Heart right ventricle (tissue), 16 donors: Measurements from ENCODE around the gene STRA6. TPM values are rescaled to one million over a fixed set of nuclear protein-coding genes. Genes with fewer than 3 reads are reported as not detected.
A peak's percentile ranks its signal among the peaks of the same experiment; 100 is the strongest.

Experiments
- ATAC-seq, 8 donors: fragments of 200-7000 bp; cut with Tn5 transposase; one replicate each; pipeline ENCODE4 v1.9.1; 2020; ENCODE audit warnings: mild to moderate bottlenecking in 8 of 8, moderate library complexity in 8 of 8, moderate number of reproducible peaks in 1 of 8
- DNase-seq, 2 donors: peaks; one replicate each; pipeline ENCODE4 v3.0.0-alpha.2; 2020
- H3K27ac ChIP-seq, 10 donors: fragments of 200-600 bp; sonication (generic) in 2 of 10; one replicate each; pipeline versions ENCODE4 v1.5.0 to v1.8.0; 2020 to 2022; ENCODE audit warnings: mild to moderate bottlenecking in 3 of 10
- H3K27me3 ChIP-seq, 7 donors: fragments of 200-600 bp; one replicate each; pipeline ENCODE4 v1.8.0; 2021 to 2022; ENCODE audit warnings: mild to moderate bottlenecking in 2 of 7
- H3K36me3 ChIP-seq, 9 donors: fragments of 200-600 bp; sonication (generic) in 1 of 9; one replicate each; pipeline versions ENCODE4 v1.5.0 to v1.8.0; 2020 to 2022; ENCODE audit warnings: mild to moderate bottlenecking in 2 of 9
- H3K4me1 ChIP-seq, 9 donors: fragments of 200-600 bp; sonication (generic) in 1 of 9; one replicate each; pipeline versions ENCODE4 v1.5.0 to v1.8.0; 2020 to 2022; ENCODE audit warnings: mild to moderate bottlenecking in 4 of 9
- H3K4me3 ChIP-seq, 10 donors: fragments of 200-600 bp; sonication (generic) in 2 of 10; one replicate each; pipeline versions ENCODE4 v1.5.0 to v1.8.0; 2020 to 2022; ENCODE audit warnings: mild to moderate bottlenecking in 7 of 10, moderate library complexity in 2 of 10
- H3K9me3 ChIP-seq, 11 donors: fragments of 200-600 bp in 10 of 11; sonication (generic) in 2 of 11; one replicate each; pipeline versions ENCODE4 v1.5.0 to v1.8.0; 2013 to 2022; ENCODE audit warnings: mild to moderate bottlenecking in 2 of 11, control low read depth in 1 of 11, moderate library complexity in 1 of 11
- WGBS, 2 donors: extraction: QIAGEN DNeasy Blood & Tissue Kit; methylation state at CpG; one replicate each; pipeline ENCODE4 v1.1.7; 2013; ENCODE audit warnings: inconsistent platforms in 1 of 2; 5-methylcytosine and 5-hydroxymethylcytosine counted together
- intact Hi-C, 10 donors: fragments of 100-400 bp; cut with DNase I; formaldehyde crosslinking; loops; one replicate each; pipeline versions ENCODE4 v1.11.1 to v1.14.2; 2022
- polyA plus RNA-seq, 2 donors: library from polyadenylated mRNA; stranded (reverse); fragments of 200-250 nt; gene quantifications; one replicate each; pipeline ENCODE4 v1.2.3, GENCODE V29; 2013
- total RNA-seq, 10 donors: library from RNA; stranded (reverse); fragmentation: NEBNext Ultra II Directional in 3 of 10; extraction: Animal tissue kit (Norgen Biotek cat#: 25700) in 3 of 10; gene quantifications; one replicate each; pipeline versions ENCODE4 v1.2.1 to v1.2.4, GENCODE V29; 2021 to 2023
- TF ChIP-seq, protein P1 (sequence below), 9 donors: fragments of 200-600 bp; sonication (generic) in 2 of 9; IDR thresholded peaks; one replicate each; pipeline versions ENCODE4 v1.5.0 to v1.8.0; 2021 to 2022; ENCODE audit warnings: antibody characterized with exemption in 9 of 9, mild to moderate bottlenecking in 5 of 9, moderate library complexity in 1 of 9
- donor health status: Arrhythmogenic right ventricular cardiomyopathy.
- donor health status: ischemic (EF 13 %, LVEDD 7.1; RV severe dilation, severe dysfunction).
- donor health status: healthy with polysubstance abuse.
- donor health status: DM: no; HTN: yes; CAD: no.
- donor health status: DM: no; HTN: no; CAD: no.
- donor health status: ischemic (EF 25% LVEDD 6.9; RV normal size, moderate dysfunction).
- donor health status: ischemic (EF 25% LVEDD 5.7; RV mildly dilated, moderate dysfunction).
- donor health status: healthy.
- donor health status: DM: yes; HTN: yes; CAD: no.
- donor health status: Ischemic cardiomyopathy.
- donor health status: ischemic (EF 35%, LVEDD 5.7; RV mildly dilated, moderate dysfunction).
- donor health status: nonischemic (EF 11% LVEDD 7.7; RV severe dilation, severe dysfunction).
- donor health status: DM: yes; HTN: yes; CAD: no.
- donor health status: PGD.
- donor health status: ischemic (EF 29% LVEDD 5.4; RV normal size, mild dysfunction).
- donor health status: nonischemic (EF 23%, LVEDD 6.1; RV moderate dilation, normal function).

Gene STRA6
- total and polyA plus RNA-seq, 12 donors: 0.03 to 0.21 (median 0.14) TPM; not detected in 8

DNA sequence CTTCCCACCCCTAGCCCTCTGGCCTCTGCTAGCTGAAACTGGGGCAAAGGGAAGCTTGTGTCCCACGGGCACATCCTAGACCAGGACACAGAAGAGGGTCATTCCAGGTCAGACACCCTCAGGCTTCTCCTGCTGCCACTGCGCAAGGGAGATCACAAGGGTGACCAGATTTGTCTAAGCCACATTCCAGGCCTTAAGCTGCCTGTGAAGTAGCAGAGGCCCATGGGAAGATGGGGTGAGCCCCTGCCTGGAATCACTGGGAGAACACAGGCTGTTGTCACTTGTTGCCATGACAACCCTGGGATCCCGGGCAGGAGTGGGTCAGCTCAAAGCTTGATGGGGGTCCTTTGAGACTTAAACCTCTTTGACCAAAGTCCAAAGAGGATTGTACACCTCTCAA is 10.8 kb downstream of the STRA6 start:
- TF ChIP-seq, protein P1, sequence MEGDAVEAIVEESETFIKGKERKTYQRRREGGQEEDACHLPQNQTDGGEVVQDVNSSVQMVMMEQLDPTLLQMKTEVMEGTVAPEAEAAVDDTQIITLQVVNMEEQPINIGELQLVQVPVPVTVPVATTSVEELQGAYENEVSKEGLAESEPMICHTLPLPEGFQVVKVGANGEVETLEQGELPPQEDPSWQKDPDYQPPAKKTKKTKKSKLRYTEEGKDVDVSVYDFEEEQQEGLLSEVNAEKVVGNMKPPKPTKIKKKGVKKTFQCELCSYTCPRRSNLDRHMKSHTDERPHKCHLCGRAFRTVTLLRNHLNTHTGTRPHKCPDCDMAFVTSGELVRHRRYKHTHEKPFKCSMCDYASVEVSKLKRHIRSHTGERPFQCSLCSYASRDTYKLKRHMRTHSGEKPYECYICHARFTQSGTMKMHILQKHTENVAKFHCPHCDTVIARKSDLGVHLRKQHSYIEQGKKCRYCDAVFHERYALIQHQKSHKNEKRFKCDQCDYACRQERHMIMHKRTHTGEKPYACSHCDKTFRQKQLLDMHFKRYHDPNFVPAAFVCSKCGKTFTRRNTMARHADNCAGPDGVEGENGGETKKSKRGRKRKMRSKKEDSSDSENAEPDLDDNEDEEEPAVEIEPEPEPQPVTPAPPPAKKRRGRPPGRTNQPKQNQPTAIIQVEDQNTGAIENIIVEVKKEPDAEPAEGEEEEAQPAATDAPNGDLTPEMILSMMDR (IDR thresholded peaks at IDR 0.05): no peak
- peaks cover 0 to 19% (median 13%) of the 10 kb centered on the region in 9 donors for H3K4me1 ChIP-seq
- H3K27ac ChIP-seq: no peak overlapping the region
- no peaks in the 10 kb centered on the region for H3K36me3 ChIP-seq
- intact Hi-C loops: no loop called here
- DNase-seq (no peak), ATAC-seq (peak in 1 of 8 donors; percentile 12)
- 56 to 57% methylated on average over 3 of the region's 3 CpGs for whole genome bisulfite sequencing, 2 donors
- no peak overlapping the region for H3K4me3 ChIP-seq
- H3K27me3 ChIP-seq: no peaks in the 10 kb centered on the region
- no peaks in the 10 kb centered on the region for H3K9me3 ChIP-seq

DNA sequence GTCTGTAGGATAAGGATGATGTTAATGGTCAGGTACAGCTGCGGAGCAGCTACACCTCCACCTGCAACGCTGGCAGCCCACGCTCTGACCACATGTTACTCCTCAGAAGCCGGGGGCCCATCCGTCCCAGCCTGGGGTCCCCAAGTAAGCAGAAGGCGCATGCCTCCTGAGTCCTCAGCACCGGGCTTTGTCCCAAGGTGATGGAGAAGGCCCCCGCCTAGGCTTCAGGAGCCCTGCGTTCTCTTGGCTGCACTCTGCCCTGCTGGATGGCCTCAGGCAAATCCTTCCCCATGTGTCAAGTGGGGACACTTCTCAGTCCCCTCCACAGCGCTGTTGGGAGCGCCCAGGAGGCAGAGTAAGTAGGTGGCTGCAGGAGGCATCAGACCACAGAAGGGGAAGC is 14.4 kb downstream of the STRA6 start:
- DNase-seq (no peak), ATAC-seq (peak in 1 of 8 donors; percentile 35)
- no peak overlapping the region for H3K27ac ChIP-seq
- TF ChIP-seq, protein P1 (IDR thresholded peaks at IDR 0.05): no peak
- no peak overlapping the region for H3K4me3 ChIP-seq
- WGBS, 2 donors: 96% methylated on average over 11 of the region's 11 CpGs
- no peaks in the 10 kb centered on the region for H3K36me3 ChIP-seq
- H3K4me1 ChIP-seq: peaks cover 0 to 7% (median 0%) of the 10 kb centered on the region in 9 donors
- H3K9me3 ChIP-seq: no peaks in the 10 kb centered on the region
- intact Hi-C loops: no loop called here
- H3K27me3 ChIP-seq: no peaks in the 10 kb centered on the region

- 81 to 83% methylated on average over 8 of the region's 8 CpGs for WGBS, 2 donors
- no peak for DNase-seq
Measured at GRCh38 chr15:74185710-74186348, 16.8 kb downstream of the STRA6 start.

GRCh38 chr15:74184582-74185091 is 17.9 kb downstream of the STRA6 start:
- no peaks in the 10 kb centered on the region for H3K9me3 ChIP-seq
- H3K4me3 ChIP-seq: no peak overlapping the region
- no peaks in the 10 kb centered on the region for H3K27me3 ChIP-seq
- no peak for ATAC-seq
- no peak overlapping the region for H3K27ac ChIP-seq
- intact Hi-C loops: loop anchor here in 1 of 10 donors (5.0 kb wide), 1 partner anchor 133 kb away; no protein-coding TSS in a partner anchor
- DNase-seq: no peak
- H3K36me3 ChIP-seq: no peaks in the 10 kb centered on the region
- WGBS, 2 donors: 84 to 93% methylated on average over 12 of the region's 12 CpGs
- TF ChIP-seq, protein P1 (IDR thresholded peaks at IDR 0.05): no peak
- peaks cover 6 to 17% (median 14%) of the 10 kb centered on the region in 9 donors for H3K4me1 ChIP-seq

More at GRCh38 chr15:74185710-74186348, 16.8 kb downstream of the STRA6 start:
- H3K4me3 ChIP-seq: no peak overlapping the region
- no peaks in the 10 kb centered on the region for H3K27me3 ChIP-seq
- peaks cover 0 to 6% (median 3%) of the 10 kb centered on the region in 9 donors for H3K4me1 ChIP-seq
- ATAC-seq: no peak
- intact Hi-C loops: no loop called here
- no peak overlapping the region for H3K27ac ChIP-seq
- no peaks in the 10 kb centered on the region for H3K9me3 ChIP-seq
- TF ChIP-seq, protein P1 (IDR thresholded peaks at IDR 0.05): no peak
- H3K36me3 ChIP-seq: no peaks in the 10 kb centered on the region
